Ishikawa (cell line): Measurements from ENCODE around the gene TJP1.

Source experiments
- CEBPB ChIP-seq: IDR thresholded peaks from 2 replicates; pipeline ENCODE4 v1.6.1; 2012
- TEAD4 ChIP-seq: IDR thresholded peaks from 2 replicates; pipeline ENCODE4 v1.6.1; 2012
- TF ChIP-seq, protein P1 (sequence below): IDR thresholded peaks from 2 replicates; pipeline ENCODE4 v1.6.1; 2012

DNA sequence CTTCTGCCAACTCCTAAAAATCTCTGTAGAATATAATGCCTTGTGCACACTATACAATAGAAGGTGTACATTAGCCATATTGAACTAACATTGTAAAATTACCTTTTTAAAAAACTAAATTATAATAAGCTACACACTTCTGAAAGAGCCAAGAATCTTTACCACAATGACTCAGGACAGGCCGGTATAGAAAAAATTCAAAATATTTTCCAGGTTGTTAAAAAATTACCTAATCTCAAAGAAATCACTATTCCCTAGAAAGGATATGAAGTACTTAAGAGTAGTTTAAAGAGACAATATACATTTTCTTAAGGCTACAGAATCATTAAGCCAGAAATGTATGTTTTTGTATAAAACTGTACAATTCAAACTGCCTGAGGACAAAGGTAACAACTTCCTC is 48.5 kb downstream of the TJP1 start:
- no peak for TF ChIP-seq CEBPB
- TF ChIP-seq TEAD4: no peak
- TF ChIP-seq, protein P1, sequence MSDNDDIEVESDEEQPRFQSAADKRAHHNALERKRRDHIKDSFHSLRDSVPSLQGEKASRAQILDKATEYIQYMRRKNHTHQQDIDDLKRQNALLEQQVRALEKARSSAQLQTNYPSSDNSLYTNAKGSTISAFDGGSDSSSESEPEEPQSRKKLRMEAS: no peak
